Aorta (tissue), 5 donors: ENCODE results near the gene ITSN2. TPM values are rescaled to one million over a fixed set of nuclear protein-coding genes. Genes with fewer than 3 reads are reported as not detected.

ENCODE experiments used
- ATAC-seq: fragments of 200-7000 bp; cut with Tn5 transposase; one replicate; pipeline ENCODE4 v1.9.1; 2022; ENCODE audit warnings: moderate library complexity; ENCODE audit not compliant: low FRiP score
- DNase-seq, 2 donors: peaks; one replicate each; pipeline ENCODE4 v3.0.0-alpha.2; 2020
- H3K27ac ChIP-seq, 2 donors: one replicate each; pipeline ENCODE4 v1.5.1; 2013; ENCODE audit warnings: low read length in 2 of 2, mild to moderate bottlenecking in 2 of 2, moderate library complexity in 2 of 2, control low read depth in 1 of 2, inconsistent platforms in 1 of 2, low read depth in 1 of 2
- H3K27me3 ChIP-seq, 2 donors: one replicate each; pipeline ENCODE4 v1.6.1; 2013; ENCODE audit warnings: control low read depth in 1 of 2, low read length in 1 of 2, mild to moderate bottlenecking in 1 of 2, moderate library complexity in 1 of 2; ENCODE audit not compliant: insufficient read depth in 2 of 2, control insufficient read depth in 1 of 2
- H3K36me3 ChIP-seq, 2 donors: one replicate each; pipeline ENCODE4 v1.6.1; 2013; ENCODE audit warnings: control low read depth in 1 of 2, low read length in 1 of 2, mild to moderate bottlenecking in 1 of 2; ENCODE audit not compliant: insufficient read depth in 2 of 2, control insufficient read depth in 1 of 2
- H3K4me1 ChIP-seq, 2 donors: one replicate each; pipeline ENCODE4 v1.6.1; 2013; ENCODE audit warnings: low read length in 2 of 2, control low read depth in 1 of 2, mild to moderate bottlenecking in 1 of 2, moderate library complexity in 1 of 2; ENCODE audit not compliant: insufficient read depth in 2 of 2, control insufficient read depth in 1 of 2
- H3K4me3 ChIP-seq, 2 donors: one replicate each; pipeline ENCODE4 v1.5.1; 2013; ENCODE audit warnings: low read length in 2 of 2, control low read depth in 1 of 2, mild to moderate bottlenecking in 1 of 2
- H3K9me3 ChIP-seq: one replicate; pipeline ENCODE4 v1.6.1; 2013; ENCODE audit warnings: mild to moderate bottlenecking, low read length; ENCODE audit not compliant: control insufficient read depth
- WGBS, 2 donors: extraction: QIAGEN DNeasy Blood & Tissue Kit; methylation state at CpG; one replicate each; pipeline ENCODE4 v1.1.7; 2013; 5-methylcytosine and 5-hydroxymethylcytosine counted together
- intact Hi-C, 2 donors: fragments of 100-400 bp; cut with DNase I; formaldehyde crosslinking; loops; one replicate each; pipeline versions ENCODE4 v1.14.2 to v1.15.0; 2022
- polyA plus RNA-seq, 2 donors: library from polyadenylated mRNA; stranded (reverse); fragments of 200-250 nt; gene quantifications; one replicate each; pipeline ENCODE4 v1.2.3, GENCODE V29; 2013
- total RNA-seq, 2 donors: library from RNA; stranded (reverse); fragmentation: NEBNext Ultra II Directional; extraction: Animal tissue kit (Norgen Biotek cat#: 25700); gene quantifications; one replicate each; pipeline ENCODE4 v1.2.1, GENCODE V29; 2021
- donor health status: healthy with polysubstance abuse.
- donor health status: Bipolar disorder and iron deficiency.
- donor health status: DM: no; HTN: no; CAD: no.
- donor health status: DM: no; HTN: no; CAD: no.
- donor health status: DM: yes; HTN: yes; CAD: no.

Gene ITSN2
- total and polyA plus RNA-seq, 4 donors: 20.5 to 87.0 (median 43.9) TPM

- Histone ChIP-seq H3K4me3 (no peak overlapping the region), H3K27ac (no peak overlapping the region), H3K9me3 (no peaks in the 10 kb centered on the region), H3K4me1 (peaks cover 0 to 1% of the 10 kb centered on the region in 2 donors), H3K27me3 (no peaks in the 10 kb centered on the region), H3K36me3 (no peaks in the 10 kb centered on the region)
- ATAC-seq (no peak), DNase-seq (no peak)
- 83 to 93% methylated on average over 2 of the region's 2 CpGs for WGBS, 2 donors
- intact Hi-C loops: no loop called here
Observed at GRCh38 chr2:24332791-24333540, 27.4 kb downstream of the ITSN2 start.

- Histone ChIP-seq H3K27ac (no peak overlapping the region), H3K27me3 (no peaks in the 10 kb centered on the region), H3K4me1 (peaks cover 0 to 3% of the 10 kb centered on the region in 2 donors), H3K9me3 (no peaks in the 10 kb centered on the region), H3K4me3 (no peak overlapping the region), H3K36me3 (no peaks in the 10 kb centered on the region)
- ATAC-seq (no peak), DNase-seq (no peak)
- 71 to 82% methylated on average over 11 of the region's 11 CpGs for WGBS, 2 donors
- intact Hi-C loops: no loop called here
Observed at GRCh38 chr2:24330161-24330560, 30.2 kb downstream of the ITSN2 start.

- no peak for ATAC-seq
- Histone ChIP-seq H3K9me3 (no peaks in the 10 kb centered on the region), H3K4me1 (peaks cover 0 to 3% of the 10 kb centered on the region in 2 donors), H3K4me3 (no peak overlapping the region), H3K36me3 (no peaks in the 10 kb centered on the region), H3K27me3 (no peaks in the 10 kb centered on the region), H3K27ac (no peak overlapping the region)
- intact Hi-C loops: no loop called here
- no peak for DNase-seq
- WGBS, 2 donors: 10 to 21% methylated on average over 2 of the region's 2 CpGs
Observed at GRCh38 chr2:24329700-24330099, 30.6 kb downstream of the ITSN2 start.

- intact Hi-C loops: no loop called here
- H3K27me3 ChIP-seq: no peaks in the 10 kb centered on the region
- no peaks in the 10 kb centered on the region for H3K9me3 ChIP-seq
- 42 to 55% methylated on average over 3 of the region's 3 CpGs for WGBS, 2 donors
- H3K4me3 ChIP-seq: no peak overlapping the region
- no peak overlapping the region for H3K27ac ChIP-seq
- no peaks in the 10 kb centered on the region for H3K36me3 ChIP-seq
- DNase-seq: no peak
- no peak for ATAC-seq
- peaks cover 0 to 2% of the 10 kb centered on the region in 2 donors for H3K4me1 ChIP-seq
Observed at GRCh38 chr2:24328010-24328409, 32.3 kb downstream of the ITSN2 start.

DNA sequence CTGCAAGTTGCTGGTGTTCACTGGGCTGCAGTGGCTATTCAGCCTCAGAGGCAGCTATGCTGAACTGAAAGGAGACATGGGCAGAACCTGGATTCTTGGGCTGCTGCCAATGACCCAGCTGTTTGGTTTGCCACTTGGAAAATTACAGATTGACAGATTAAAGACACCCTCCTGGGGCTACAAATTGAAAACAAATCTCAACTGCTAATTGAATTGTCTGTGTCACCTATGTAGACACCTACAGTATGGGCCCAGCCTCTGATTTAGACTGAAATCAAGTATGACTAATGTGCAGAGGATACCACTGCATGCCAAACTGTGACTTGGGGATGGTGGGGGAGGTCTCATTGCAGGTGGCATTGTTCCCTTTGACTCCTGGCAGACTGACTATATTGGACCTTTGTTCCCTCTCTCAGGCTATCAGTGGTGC lies 42.8 kb downstream of the ITSN2 start:
- Histone ChIP-seq H3K36me3 (no peaks in the 10 kb centered on the region), H3K4me1 (no peaks in the 10 kb centered on the region), H3K27ac (no peak overlapping the region), H3K9me3 (no peaks in the 10 kb centered on the region), H3K27me3 (no peaks in the 10 kb centered on the region), H3K4me3 (no peak overlapping the region)
- intact Hi-C loops: no loop called here
- DNase-seq (no peak), ATAC-seq (no peak)

- H3K36me3 ChIP-seq: no peaks in the 10 kb centered on the region
- intact Hi-C loops: no loop called here
- no peak overlapping the region for H3K27ac ChIP-seq
- WGBS, 2 donors: 70 to 73% methylated on average over 3 of the region's 3 CpGs
- no peak for DNase-seq
- no peaks in the 10 kb centered on the region for H3K27me3 ChIP-seq
- no peaks in the 10 kb centered on the region for H3K9me3 ChIP-seq
- H3K4me3 ChIP-seq: no peak overlapping the region
- H3K4me1 ChIP-seq: no peaks in the 10 kb centered on the region
- ATAC-seq: no peak
Observed at GRCh38 chr2:24315669-24316068, 44.7 kb downstream of the ITSN2 start.

GRCh38 chr2:24313744-24314632 lies 46.3 kb downstream of the ITSN2 start:
- H3K27ac ChIP-seq: no peak overlapping the region
- H3K9me3 ChIP-seq: no peaks in the 10 kb centered on the region
- DNase-seq: no peak
- no peaks in the 10 kb centered on the region for H3K27me3 ChIP-seq
- intact Hi-C loops: no loop called here
- H3K4me1 ChIP-seq: no peaks in the 10 kb centered on the region
- H3K4me3 ChIP-seq: no peak overlapping the region
- no peak for ATAC-seq
- WGBS, 2 donors: 90 to 94% methylated on average over 5 of the region's 5 CpGs
- H3K36me3 ChIP-seq: no peaks in the 10 kb centered on the region

GRCh38 chr2:24307961-24308360 lies 52.4 kb downstream of the ITSN2 start:
- ATAC-seq: no peak
- Histone ChIP-seq H3K4me1 (no peaks in the 10 kb centered on the region), H3K36me3 (peaks cover 0 to 8% of the 10 kb centered on the region in 2 donors), H3K27me3 (no peaks in the 10 kb centered on the region), H3K9me3 (no peaks in the 10 kb centered on the region), H3K4me3 (no peak overlapping the region), H3K27ac (no peak overlapping the region)
- intact Hi-C loops: no loop called here
- WGBS, 2 donors: 86 to 88% methylated on average over 2 of the region's 2 CpGs
- no peak for DNase-seq
